ENCODE results near the gene MARS1. TPM values are rescaled to one million over a fixed set of nuclear protein-coding genes. Genes with fewer than 3 reads are reported as not detected.
"Not testable (repeated sequence)": the region's sequence is repeated elsewhere in the genome, so short reads cannot be mapped to it uniquely, and the experiment has no call there.

Gene MARS1
- total and polyA plus RNA-seq, 7 donors, result 41.2 to 97.4 (median 83.6) TPM

DNA sequence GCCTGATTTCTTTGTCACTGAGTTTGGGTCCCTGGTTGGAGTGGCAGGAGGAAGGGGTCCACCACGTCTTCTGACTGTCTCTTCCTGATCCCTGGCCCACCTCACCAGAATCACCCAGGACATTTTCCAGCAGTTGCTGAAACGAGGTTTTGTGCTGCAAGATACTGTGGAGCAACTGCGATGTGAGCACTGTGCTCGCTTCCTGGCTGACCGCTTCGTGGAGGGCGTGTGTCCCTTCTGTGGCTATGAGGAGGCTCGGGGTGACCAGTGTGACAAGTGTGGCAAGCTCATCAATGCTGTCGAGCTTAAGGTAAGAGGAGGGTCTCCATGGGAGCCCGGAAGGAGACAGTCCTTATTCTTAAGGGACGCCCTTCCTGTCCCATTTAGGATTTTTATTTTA lies 12.3 kb downstream of the MARS1 start:
- H3K4me1 ChIP-seq, result no peaks in the 10 kb centered on the region
- ATAC-seq, result no peak
- 92 to 97% (median 94%) methylated on average over 11 of the region's 11 CpGs for WGBS, 3 donors

DNA sequence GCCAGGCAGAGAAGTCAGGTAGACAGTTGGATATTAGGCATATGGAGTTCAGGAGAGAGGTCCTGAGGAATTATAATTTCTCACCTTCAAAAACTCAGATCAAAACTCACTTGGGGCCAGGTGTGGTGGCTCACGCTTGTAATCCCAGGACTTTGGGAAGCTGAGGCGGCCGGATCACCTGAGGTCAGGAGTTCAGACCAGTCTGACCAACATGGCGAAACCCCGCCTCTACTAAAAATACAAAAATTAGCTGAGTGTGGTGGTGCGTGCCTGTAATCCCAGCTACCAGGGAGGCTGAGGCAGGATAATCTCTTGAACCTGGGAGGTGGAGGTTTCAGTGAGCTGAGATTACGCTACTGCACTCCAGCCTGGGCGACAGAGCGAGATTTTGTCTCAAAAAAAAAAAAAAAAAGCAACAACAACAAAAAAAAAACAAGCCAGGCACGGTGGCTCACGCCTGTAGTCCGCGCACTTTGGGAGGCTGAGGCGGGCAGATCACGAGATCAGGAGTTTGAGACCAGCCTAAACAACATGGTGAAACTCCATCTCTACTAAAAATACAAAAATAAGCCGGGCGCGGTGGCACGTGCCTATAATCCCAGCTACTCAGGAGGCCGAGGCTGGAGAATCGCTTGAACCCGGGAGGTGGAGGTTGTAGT lies 14.6 kb downstream of the MARS1 start:
- H3K27me3 ChIP-seq (ENCODE audit: insufficient read depth in 3 of 3, low read length in 2 of 3); H3K4me1 ChIP-seq; H3K4me3 ChIP-seq; DNase-seq; H3K9me3 ChIP-seq; intact Hi-C loops (cut with DNase I); H3K27ac ChIP-seq; ATAC-seq: not testable (repeated sequence)
- 97 to 98% (median 97%) methylated on average over 19 to 22 of the region's 22 CpGs for WGBS, 3 donors
- H3K36me3 ChIP-seq (ENCODE audit: insufficient read depth in 1 of 2, low read depth in 1 of 2), result peaks cover 27 to 90% of the 10 kb centered on the region in 2 donors

More for the DNA sequence above, 12.3 kb downstream of the MARS1 start:
- no peaks in the 10 kb centered on the region for H3K9me3 ChIP-seq
- no peak overlapping the region for H3K4me3 ChIP-seq
- no peaks in the 10 kb centered on the region for H3K27me3 ChIP-seq (ENCODE audit: insufficient read depth in 3 of 3, low read length in 2 of 3)
- peaks cover 17 to 90% of the 10 kb centered on the region in 2 donors for H3K36me3 ChIP-seq (ENCODE audit: insufficient read depth in 1 of 2, low read depth in 1 of 2)
- intact Hi-C loops (cut with DNase I), result no loop called here
- DNase-seq, result no peak
- TF ChIP-seq, protein P1, sequence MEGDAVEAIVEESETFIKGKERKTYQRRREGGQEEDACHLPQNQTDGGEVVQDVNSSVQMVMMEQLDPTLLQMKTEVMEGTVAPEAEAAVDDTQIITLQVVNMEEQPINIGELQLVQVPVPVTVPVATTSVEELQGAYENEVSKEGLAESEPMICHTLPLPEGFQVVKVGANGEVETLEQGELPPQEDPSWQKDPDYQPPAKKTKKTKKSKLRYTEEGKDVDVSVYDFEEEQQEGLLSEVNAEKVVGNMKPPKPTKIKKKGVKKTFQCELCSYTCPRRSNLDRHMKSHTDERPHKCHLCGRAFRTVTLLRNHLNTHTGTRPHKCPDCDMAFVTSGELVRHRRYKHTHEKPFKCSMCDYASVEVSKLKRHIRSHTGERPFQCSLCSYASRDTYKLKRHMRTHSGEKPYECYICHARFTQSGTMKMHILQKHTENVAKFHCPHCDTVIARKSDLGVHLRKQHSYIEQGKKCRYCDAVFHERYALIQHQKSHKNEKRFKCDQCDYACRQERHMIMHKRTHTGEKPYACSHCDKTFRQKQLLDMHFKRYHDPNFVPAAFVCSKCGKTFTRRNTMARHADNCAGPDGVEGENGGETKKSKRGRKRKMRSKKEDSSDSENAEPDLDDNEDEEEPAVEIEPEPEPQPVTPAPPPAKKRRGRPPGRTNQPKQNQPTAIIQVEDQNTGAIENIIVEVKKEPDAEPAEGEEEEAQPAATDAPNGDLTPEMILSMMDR (IDR thresholded peaks at IDR 0.05), result no peak
- H3K27ac ChIP-seq, result no peak overlapping the region

DNA sequence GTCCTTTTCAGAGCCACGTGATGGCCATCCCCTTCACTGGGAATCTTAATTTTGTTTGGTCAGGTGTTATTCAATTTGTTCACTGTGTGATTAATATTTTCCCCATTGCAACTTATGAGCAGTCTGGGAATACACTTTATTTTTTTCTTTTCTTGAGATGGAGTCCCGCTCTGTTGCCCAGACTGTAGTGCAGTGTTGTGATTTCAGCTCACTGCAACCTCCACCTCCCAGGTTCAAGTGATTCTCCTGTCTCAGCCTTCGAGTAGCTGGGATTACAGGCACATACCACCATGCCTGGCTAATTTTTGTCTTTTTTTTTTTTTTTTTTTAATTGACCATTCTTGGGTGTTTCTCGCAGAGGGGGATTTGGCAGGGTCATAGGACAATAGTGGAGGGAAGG lies 18.7 kb downstream of the MARS1 start:
- DNase-seq; H3K4me1 ChIP-seq; ATAC-seq; intact Hi-C loops (cut with DNase I); H3K9me3 ChIP-seq; H3K4me3 ChIP-seq; H3K27ac ChIP-seq; H3K27me3 ChIP-seq (ENCODE audit: insufficient read depth in 3 of 3, low read length in 2 of 3): not testable (repeated sequence)
- WGBS, 3 donors, result 92 to 98% (median 94%) methylated on average over 4 of the region's 4 CpGs
- H3K36me3 ChIP-seq (ENCODE audit: insufficient read depth in 1 of 2, low read depth in 1 of 2), result peaks cover 20 to 81% of the 10 kb centered on the region in 2 donors

DNA sequence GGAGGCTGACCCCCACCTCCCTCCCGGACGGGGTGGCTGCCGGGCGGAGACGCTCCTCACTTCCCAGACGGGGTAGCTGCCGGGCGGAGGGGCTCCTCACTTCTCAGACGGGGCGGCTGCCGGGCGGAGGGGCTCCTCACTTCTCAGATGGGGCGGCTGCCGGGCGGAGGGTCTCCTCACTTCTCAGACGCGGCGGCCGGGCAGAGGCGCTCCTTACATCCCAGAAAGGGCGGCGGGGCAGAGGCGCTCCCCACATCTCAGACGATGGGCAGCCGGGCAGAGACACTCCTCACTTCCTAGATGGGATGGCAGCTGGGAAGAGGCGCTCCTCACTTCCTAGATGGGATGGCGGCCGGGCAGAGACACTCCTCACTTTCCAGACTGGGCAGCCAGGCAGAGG lies 19.9 kb downstream of the MARS1 start:
- H3K4me1 ChIP-seq; H3K4me3 ChIP-seq; H3K9me3 ChIP-seq; H3K27ac ChIP-seq; ATAC-seq; H3K27me3 ChIP-seq (ENCODE audit: insufficient read depth in 3 of 3, low read length in 2 of 3); intact Hi-C loops (cut with DNase I); DNase-seq: not testable (repeated sequence)
- peaks cover 17 to 81% of the 10 kb centered on the region in 2 donors for H3K36me3 ChIP-seq (ENCODE audit: insufficient read depth in 1 of 2, low read depth in 1 of 2)
- WGBS, 3 donors, result 95 to 100% (median 100%) methylated on average over 11 to 21 of the region's 28 CpGs

DNA sequence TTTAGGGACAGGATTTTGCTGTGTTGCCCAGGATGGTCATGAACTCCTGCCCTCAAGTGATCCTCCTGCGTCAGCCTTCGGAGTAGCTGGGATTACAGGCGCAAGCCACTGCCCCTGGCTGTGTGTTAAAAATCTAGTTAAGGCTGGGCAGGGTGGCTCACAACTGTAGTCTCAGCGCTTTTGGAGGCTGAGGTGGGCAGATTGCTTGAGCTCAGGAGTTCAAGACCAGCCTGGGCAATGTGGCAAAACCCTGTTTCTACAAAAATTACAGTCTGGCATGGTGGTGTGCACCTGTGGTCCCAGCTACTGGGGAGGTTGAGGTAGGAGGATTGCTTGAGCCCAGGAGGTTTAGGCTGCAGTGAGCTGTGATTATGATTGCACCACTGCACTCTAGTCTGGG lies 23.3 kb downstream of the MARS1 start:
- H3K36me3 ChIP-seq (ENCODE audit: insufficient read depth in 1 of 2, low read depth in 1 of 2), result peaks cover 17 to 81% of the 10 kb centered on the region in 2 donors
- TF ChIP-seq, protein P1 (IDR thresholded peaks at IDR 0.05), result no peak
- no peak for ATAC-seq
- no peak for DNase-seq
- H3K9me3 ChIP-seq, result no peaks in the 10 kb centered on the region
- WGBS, 3 donors, result 97 to 98% (median 98%) methylated on average over 4 of the region's 4 CpGs
- intact Hi-C loops (cut with DNase I), result no loop called here
- H3K27me3 ChIP-seq (ENCODE audit: insufficient read depth in 3 of 3, low read length in 2 of 3), result no peaks in the 10 kb centered on the region
- H3K4me1 ChIP-seq, result no peaks in the 10 kb centered on the region
- H3K4me3 ChIP-seq, result no peak overlapping the region
- H3K27ac ChIP-seq, result no peak overlapping the region

DNA sequence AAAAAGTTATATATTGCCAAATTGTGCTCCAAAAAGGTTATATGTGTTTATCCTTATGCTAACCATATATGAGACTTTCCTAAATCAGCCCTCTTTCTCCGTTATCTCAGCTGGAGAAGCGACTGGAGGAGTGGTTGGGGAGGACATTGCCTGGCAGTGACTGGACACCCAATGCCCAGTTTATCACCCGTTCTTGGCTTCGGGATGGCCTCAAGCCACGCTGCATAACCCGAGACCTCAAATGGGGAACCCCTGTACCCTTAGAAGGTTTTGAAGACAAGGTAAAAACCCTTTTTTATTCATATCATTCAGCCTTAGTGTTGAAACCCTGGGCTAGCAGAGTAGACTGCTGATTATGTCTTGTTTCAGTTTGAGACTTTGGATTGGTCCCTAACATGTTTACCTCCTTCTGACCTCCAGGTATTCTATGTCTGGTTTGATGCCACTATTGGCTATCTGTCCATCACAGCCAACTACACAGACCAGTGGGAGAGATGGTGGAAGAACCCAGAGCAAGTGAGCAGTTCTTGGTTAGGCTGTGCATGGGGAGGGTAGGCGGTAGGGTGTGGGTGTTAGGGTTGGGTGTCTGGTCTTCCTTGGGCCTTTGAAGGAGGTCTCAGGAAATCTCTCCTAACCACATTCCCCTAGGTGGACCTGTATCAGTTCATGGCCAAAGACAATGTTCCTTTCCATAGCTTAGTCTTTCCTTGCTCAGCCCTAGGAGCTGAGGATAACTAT lies 23.9 kb downstream of the MARS1 start:
- 96 to 99% (median 97%) methylated on average over 7 of the region's 7 CpGs for WGBS, 3 donors
- H3K36me3 ChIP-seq (ENCODE audit: insufficient read depth in 1 of 2, low read depth in 1 of 2), result peaks cover 13 to 82% of the 10 kb centered on the region in 2 donors
- H3K27ac ChIP-seq, result no peak overlapping the region
- intact Hi-C loops (cut with DNase I), result no loop called here
- no peaks in the 10 kb centered on the region for H3K4me1 ChIP-seq
- H3K27me3 ChIP-seq (ENCODE audit: insufficient read depth in 3 of 3, low read length in 2 of 3), result no peaks in the 10 kb centered on the region
- TF ChIP-seq, protein P1 (IDR thresholded peaks at IDR 0.05), result no peak
- H3K4me3 ChIP-seq, result no peak overlapping the region
- DNase-seq (no peak), ATAC-seq (no peak)
- no peaks in the 10 kb centered on the region for H3K9me3 ChIP-seq

All from psoas muscle (tissue), 8 donors.